Gastrocnemius medialis (tissue), 4 donors: ENCODE data around the gene PSPH.

ENCODE experiments used
- POLR2A ChIP-seq, 2 donors: fragments of 450-650 bp; IDR thresholded peaks; one replicate each; pipeline ENCODE4 v1.6.1; 2017; ENCODE audit warnings: antibody characterized with exemption in 2 of 2, mild to moderate bottlenecking in 2 of 2, moderate library complexity in 2 of 2
- TF ChIP-seq, protein P1 (sequence below), 5 experiments: fragments of 450-650 bp in 3 of 5; fragments of 200-600 bp in 2 of 5; sonication (generic) in 2 of 5; IDR thresholded peaks in 4 of 5; conservative IDR thresholded peaks in 1 of 5; 1 replicate in 4 of 5; 2 replicates in 1 of 5; pipeline ENCODE4 v1.5.1; 2016 to 2019; ENCODE audit warnings: antibody characterized with exemption in 5 of 5, mild to moderate bottlenecking in 3 of 5, moderate library complexity in 3 of 5

DNA sequence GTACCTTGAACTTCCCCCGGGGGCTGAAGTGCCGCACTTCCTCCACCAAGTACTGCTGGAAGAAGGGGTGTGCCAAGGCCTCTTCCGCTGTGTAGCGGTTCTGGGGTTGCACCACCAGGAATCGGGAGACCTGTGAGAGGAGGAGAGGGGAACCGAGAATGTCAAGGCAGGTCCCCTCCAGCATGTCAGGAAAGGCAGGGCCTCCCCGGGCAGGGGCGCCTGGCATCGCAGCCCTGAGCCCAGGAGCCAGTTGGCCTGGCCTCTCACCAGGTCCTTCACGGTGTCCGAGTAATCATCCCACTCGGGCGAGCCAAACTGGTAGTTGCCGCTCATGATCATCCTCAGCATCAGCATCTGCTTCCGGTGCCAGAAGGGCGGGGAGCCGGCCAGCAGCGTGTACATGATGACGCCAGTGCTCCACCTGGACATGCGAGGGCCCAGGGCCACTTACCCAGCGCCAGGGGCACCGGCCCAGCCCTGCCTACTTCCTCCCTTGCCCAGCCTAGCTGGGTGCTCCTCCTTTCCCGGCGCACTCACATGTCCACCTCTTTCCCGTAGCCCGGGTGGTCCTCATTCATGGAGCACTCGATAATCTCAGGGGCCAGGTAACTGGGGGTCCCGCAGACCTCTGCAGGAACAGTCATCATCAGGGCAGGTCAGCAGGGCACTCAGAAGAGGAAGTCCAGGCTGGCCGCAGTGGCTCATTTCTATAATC lies 30.5 kb upstream of the PSPH start:
- TF ChIP-seq, protein P1, sequence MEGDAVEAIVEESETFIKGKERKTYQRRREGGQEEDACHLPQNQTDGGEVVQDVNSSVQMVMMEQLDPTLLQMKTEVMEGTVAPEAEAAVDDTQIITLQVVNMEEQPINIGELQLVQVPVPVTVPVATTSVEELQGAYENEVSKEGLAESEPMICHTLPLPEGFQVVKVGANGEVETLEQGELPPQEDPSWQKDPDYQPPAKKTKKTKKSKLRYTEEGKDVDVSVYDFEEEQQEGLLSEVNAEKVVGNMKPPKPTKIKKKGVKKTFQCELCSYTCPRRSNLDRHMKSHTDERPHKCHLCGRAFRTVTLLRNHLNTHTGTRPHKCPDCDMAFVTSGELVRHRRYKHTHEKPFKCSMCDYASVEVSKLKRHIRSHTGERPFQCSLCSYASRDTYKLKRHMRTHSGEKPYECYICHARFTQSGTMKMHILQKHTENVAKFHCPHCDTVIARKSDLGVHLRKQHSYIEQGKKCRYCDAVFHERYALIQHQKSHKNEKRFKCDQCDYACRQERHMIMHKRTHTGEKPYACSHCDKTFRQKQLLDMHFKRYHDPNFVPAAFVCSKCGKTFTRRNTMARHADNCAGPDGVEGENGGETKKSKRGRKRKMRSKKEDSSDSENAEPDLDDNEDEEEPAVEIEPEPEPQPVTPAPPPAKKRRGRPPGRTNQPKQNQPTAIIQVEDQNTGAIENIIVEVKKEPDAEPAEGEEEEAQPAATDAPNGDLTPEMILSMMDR (IDR thresholded peaks at IDR 0.05 in 4 of 5, conservative IDR thresholded peaks at IDR 0.05 in 1 of 5): no peak
- TF ChIP-seq POLR2A (IDR thresholded peaks at IDR 0.05): peak; percentile 20 to 37
